ENCODE results near the gene LRRC4C. TPM values are rescaled to one million over a fixed set of nuclear protein-coding genes. Genes with fewer than 3 reads are reported as not detected.

Gene LRRC4C
- total and polyA plus RNA-seq, 2 experiments from 2014 or later = 0.35 to 1.1 TPM

- peaks cover 6% of the 10 kb centered on the region for H3K4me1 Mint-ChIP-seq
- Histone ChIP-seq H3K27me3 (ENCODE audit: insufficient read depth) (no peaks in the 10 kb centered on the region), H3K4me2 (no peak overlapping the region), H3K27ac (ENCODE audit: low read depth) (no peak overlapping the region), H3K4me3 (no peak overlapping the region), H4K20me1 (replicated peaks; ENCODE audit: insufficient read depth) (no peaks in the 10 kb centered on the region), H3K36me3 (ENCODE audit: insufficient read depth) (no peaks in the 10 kb centered on the region), H3K79me2 (replicated peaks; ENCODE audit: insufficient read depth) (no peaks in the 10 kb centered on the region), H3K4me1 (ENCODE audit: insufficient read depth) (0 out of 2 replicates have a peak, but pooled peaks cover 3% of the 10 kb centered on the region), H3K9me2 (ENCODE audit: insufficient read depth) (no peaks in the 10 kb centered on the region), H3F3A (replicated peaks; ENCODE audit: low read depth) (no peaks in the 10 kb centered on the region), H2AFZ (no peak overlapping the region)
- no peaks in the 10 kb centered on the region for H3K36me3 Mint-ChIP-seq (ENCODE audit: low read depth)
- no peaks in the 10 kb centered on the region for H3K27me3 Mint-ChIP-seq (ENCODE audit: insufficient read depth, low read depth, poor library complexity)
- no peak for ATAC-seq
- no peak overlapping the region for H3K27ac Mint-ChIP-seq
- H3K4me3 Mint-ChIP-seq = no peak overlapping the region
- H3K9me3 Mint-ChIP-seq = no peaks in the 10 kb centered on the region
- TF ChIP-seq ETS1 (IDR thresholded peaks at IDR 0.05) = no peak
- TF ChIP-seq EZH2 (IDR thresholded peaks at IDR 0.05; ENCODE audit: low read depth, unreplicated experiment) = no peak
- no peak for TF ChIP-seq CREB1 (CRISPR knock-in tag; IDR thresholded peaks at IDR 0.05; ENCODE audit: low read depth)
- no peak for TF ChIP-seq JUNB (IDR thresholded peaks at IDR 0.05; ENCODE audit: unreplicated experiment)
- no peak for TF ChIP-seq ZNF114 (CRISPR knock-in tag; IDR thresholded peaks at IDR 0.05)
- TF ChIP-seq EZH2phosphoT487 (IDR thresholded peaks at IDR 0.05; ENCODE audit: unreplicated experiment) = no peak
- TF ChIP-seq STAT1 (IDR thresholded peaks at IDR 0.05; ENCODE audit: unreplicated experiment) = no peak
- TF ChIP-seq POLR2AphosphoS5 (IDR thresholded peaks at IDR 0.05; ENCODE audit: low read depth) = no peak
- no peak for TF ChIP-seq CTCF (conservative IDR thresholded peaks at IDR 0.05; ENCODE audit: low read depth in 2 of 2)
- no peak for TF ChIP-seq NANOG (IDR thresholded peaks at IDR 0.05; ENCODE audit: borderline replicate concordance)
- TF ChIP-seq ZNF331 (CRISPR knock-in tag; IDR thresholded peaks at IDR 0.05; ENCODE audit: low read depth) = no peak
- DNase-seq (ENCODE audit: low spot score) = no peak
Measured at GRCh38 chr11:41005986-41006385, 453.5 kb downstream of the LRRC4C start.

GRCh38 chr11:41003339-41004282 is 455.8 kb downstream of the LRRC4C start:
- no peak for ATAC-seq
- H3K4me1 ChIP-seq (ENCODE audit: insufficient read depth) = no peaks in the 10 kb centered on the region
- H3K79me2 ChIP-seq (replicated peaks; ENCODE audit: insufficient read depth) = no peaks in the 10 kb centered on the region
- no peak overlapping the region for H2AFZ ChIP-seq
- H3F3A ChIP-seq (replicated peaks; ENCODE audit: low read depth) = no peaks in the 10 kb centered on the region
- no peak overlapping the region for H3K4me2 ChIP-seq
- Mint-ChIP-seq H3K27ac (no peak overlapping the region), H3K4me1 (peaks cover 6% of the 10 kb centered on the region), H3K27me3 (ENCODE audit: insufficient read depth, low read depth, poor library complexity) (no peaks in the 10 kb centered on the region), H3K4me3 (no peak overlapping the region), H3K9me3 (no peaks in the 10 kb centered on the region), H3K36me3 (ENCODE audit: low read depth) (no peaks in the 10 kb centered on the region)
- no peaks in the 10 kb centered on the region for H3K36me3 ChIP-seq (ENCODE audit: insufficient read depth)
- H3K27me3 ChIP-seq (ENCODE audit: insufficient read depth) = no peaks in the 10 kb centered on the region
- H3K4me3 ChIP-seq = no peak overlapping the region
- H3K27ac ChIP-seq (ENCODE audit: low read depth) = no peak overlapping the region
- TF ChIP-seq CTCF (conservative IDR thresholded peaks at IDR 0.05; ENCODE audit: low read depth in 2 of 2) (no peak), ZNF114 (CRISPR knock-in tag; IDR thresholded peaks at IDR 0.05) (no peak), EZH2phosphoT487 (IDR thresholded peaks at IDR 0.05; ENCODE audit: unreplicated experiment) (no peak), ZNF331 (CRISPR knock-in tag; IDR thresholded peaks at IDR 0.05; ENCODE audit: low read depth) (no peak), CREB1 (CRISPR knock-in tag; IDR thresholded peaks at IDR 0.05; ENCODE audit: low read depth) (no peak), REST (IDR thresholded peaks at IDR 0.05; ENCODE audit: unreplicated experiment) (no peak), POLR2AphosphoS5 (IDR thresholded peaks at IDR 0.05; ENCODE audit: low read depth) (no peak)
- no peaks in the 10 kb centered on the region for H4K20me1 ChIP-seq (replicated peaks; ENCODE audit: insufficient read depth)
- H3K9me2 ChIP-seq (ENCODE audit: insufficient read depth) = no peaks in the 10 kb centered on the region; the same call in 1 of the 2 replicates
- DNase-seq (ENCODE audit: low spot score) = no peak

Measured in GM23338 (cell line).